ENCODE data around the gene ZNF552. TPM values are rescaled to one million over a fixed set of nuclear protein-coding genes. Genes with fewer than 3 reads are reported as not detected.
"Not testable (repeated sequence)": the region's sequence is repeated elsewhere in the genome, so short reads cannot be mapped to it uniquely, and the experiment has no call there.

Gene ZNF552
- total RNA-seq, 1 experiment from 2014 or later, result 13.1 TPM

- POLR2A ChIA-PET, result interaction anchor here (0.6 kb wide), 1 partner anchor 32 kb away, joined by 8 read pairs; no protein-coding TSS in a partner anchor
- Mint-ChIP-seq H3K27ac (peak overlapping the region; percentile 96), H3K4me3 (peak overlapping the region; percentile 97), H3K36me3 (peaks cover 16% of the 10 kb centered on the region), H3K4me1 (peaks cover 52% of the 10 kb centered on the region)
- H3K27me3 Mint-ChIP-seq (ENCODE audit: low read depth); DNase-seq (ENCODE audit: low spot score); ATAC-seq; CTCF ChIA-PET; H3K9me3 Mint-ChIP-seq: not testable (repeated sequence)
Observed at GRCh38 chr19:57821095-57821494, 6.4 kb upstream of the ZNF552 start.

DNA sequence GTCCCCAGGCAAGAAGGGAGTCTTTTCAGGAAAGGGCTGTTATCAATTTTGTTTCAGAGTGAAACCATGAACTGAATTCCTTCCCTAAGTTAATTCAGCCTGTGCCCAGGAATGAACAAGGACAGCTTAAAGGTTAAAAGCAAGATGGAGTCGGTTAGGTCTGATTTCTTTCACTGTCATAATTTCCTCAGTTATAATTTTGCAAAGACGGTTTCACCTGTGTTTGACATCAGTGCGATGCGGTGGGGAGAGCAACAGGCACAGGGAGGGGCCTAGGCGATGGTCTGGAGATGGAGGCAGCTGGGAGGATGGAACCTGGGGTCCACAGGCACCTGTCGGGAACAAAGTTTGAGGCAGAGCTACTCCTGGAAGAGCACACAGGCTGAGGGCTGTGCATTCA, 5.9 kb upstream of the ZNF552 start:
- Mint-ChIP-seq H3K27me3 (ENCODE audit: low read depth) (no peaks in the 10 kb centered on the region), H3K9me3 (no peaks in the 10 kb centered on the region), H3K4me3 (peak overlapping the region; percentile 97), H3K4me1 (peaks cover 54% of the 10 kb centered on the region), H3K36me3 (peaks cover 13% of the 10 kb centered on the region), H3K27ac (peak overlapping the region; percentile 96)
- TF ChIP-seq ZNF281 (CRISPR knock-in tag; IDR thresholded peaks at IDR 0.05) (peak; percentile 22; the same call in 1 of the 2 replicates), ATF2 (CRISPR knock-in tag; IDR thresholded peaks at IDR 0.05; ENCODE audit: borderline replicate concordance, low read depth) (no peak)
- CTCF ChIA-PET, result interaction anchor here (2.6 kb wide), 1 partner anchor 16 kb away, joined by 12 read pairs; no protein-coding TSS in a partner anchor
- ATAC-seq, result no peak
- POLR2A ChIA-PET, result no interaction called here
- DNase-seq (ENCODE audit: low spot score), result no peak

GRCh38 chr19:57819475-57820148, 4.9 kb upstream of the ZNF552 start:
- peak; percentile 79 for ATAC-seq
- peak overlapping the region; percentile 97 for H3K4me3 Mint-ChIP-seq
- H3K9me3 Mint-ChIP-seq, result no peaks in the 10 kb centered on the region
- H3K4me1 Mint-ChIP-seq, result peaks cover 60% of the 10 kb centered on the region
- ChIA-PET CTCF (interaction anchor here (0.6 to 2.6 kb wide), 9 partner anchors 9 to 116 kb away, joined by 3 to 12 read pairs (median 5); partner anchors contain the start of genes ZNF154, ZNF418, ZNF586 and ZNF587B), POLR2A (interaction anchor here (0.6 to 2.3 kb wide), 10 partner anchors 11 to 116 kb away, joined by 3 to 10 read pairs (median 4); partner anchors contain the start of genes ZNF154, ZNF418, ZNF586 and ZNF587B)
- peak; percentile 16; the same call in 1 of the 2 replicates for TF ChIP-seq FOXP4 (CRISPR knock-in tag; IDR thresholded peaks at IDR 0.05)
- TF ChIP-seq MXD4 (CRISPR knock-in tag; IDR thresholded peaks at IDR 0.05; ENCODE audit: borderline replicate concordance), result no peak
- TF ChIP-seq OVOL2 (CRISPR knock-in tag; IDR thresholded peaks at IDR 0.05; ENCODE audit: borderline replicate concordance), result no peak
- 0 out of 2 replicates have a peak, but pooled peaks have one; percentile 35 for TF ChIP-seq FOXK1 (CRISPR knock-in tag; IDR thresholded peaks at IDR 0.05)
- TF ChIP-seq, protein P1, sequence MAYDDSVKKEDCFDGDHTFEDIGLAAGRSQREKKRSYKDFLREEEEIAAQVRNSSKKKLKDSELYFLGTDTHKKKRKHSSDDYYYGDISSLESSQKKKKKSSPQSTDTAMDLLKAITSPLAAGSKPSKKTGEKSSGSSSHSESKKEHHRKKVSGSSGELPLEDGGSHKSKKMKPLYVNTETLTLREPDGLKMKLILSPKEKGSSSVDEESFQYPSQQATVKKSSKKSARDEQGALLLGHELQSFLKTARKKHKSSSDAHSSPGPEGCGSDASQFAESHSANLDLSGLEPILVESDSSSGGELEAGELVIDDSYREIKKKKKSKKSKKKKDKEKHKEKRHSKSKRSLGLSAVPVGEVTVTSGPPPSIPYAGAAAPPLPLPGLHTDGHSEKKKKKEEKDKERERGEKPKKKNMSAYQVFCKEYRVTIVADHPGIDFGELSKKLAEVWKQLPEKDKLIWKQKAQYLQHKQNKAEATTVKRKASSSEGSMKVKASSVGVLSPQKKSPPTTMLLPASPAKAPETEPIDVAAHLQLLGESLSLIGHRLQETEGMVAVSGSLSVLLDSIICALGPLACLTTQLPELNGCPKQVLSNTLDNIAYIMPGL (CRISPR knock-in tag; IDR thresholded peaks at IDR 0.05), result peak; percentile 70; the same call in 1 of the 2 replicates
- TF ChIP-seq, protein P2, sequence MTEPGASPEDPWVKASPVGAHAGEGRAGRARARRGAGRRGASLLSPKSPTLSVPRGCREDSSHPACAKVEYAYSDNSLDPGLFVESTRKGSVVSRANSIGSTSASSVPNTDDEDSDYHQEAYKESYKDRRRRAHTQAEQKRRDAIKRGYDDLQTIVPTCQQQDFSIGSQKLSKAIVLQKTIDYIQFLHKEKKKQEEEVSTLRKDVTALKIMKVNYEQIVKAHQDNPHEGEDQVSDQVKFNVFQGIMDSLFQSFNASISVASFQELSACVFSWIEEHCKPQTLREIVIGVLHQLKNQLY (CRISPR knock-in tag; IDR thresholded peaks at IDR 0.05), result no peak
- TF ChIP-seq NFYB (CRISPR knock-in tag; conservative IDR thresholded peaks at IDR 0.05; ENCODE audit: low read depth), result peak; percentile 83
- no peak for TF ChIP-seq TEAD1 (CRISPR knock-in tag; IDR thresholded peaks at IDR 0.05)
- peak; percentile 27; the same call in 1 of the 2 replicates for TF ChIP-seq GABPB1 (CRISPR knock-in tag; IDR thresholded peaks at IDR 0.05)
- TF ChIP-seq FOXP1 (CRISPR knock-in tag; IDR thresholded peaks at IDR 0.05; ENCODE audit: borderline replicate concordance), result peak; percentile 42; the same call in 1 of the 2 replicates
- TF ChIP-seq, protein P3, sequence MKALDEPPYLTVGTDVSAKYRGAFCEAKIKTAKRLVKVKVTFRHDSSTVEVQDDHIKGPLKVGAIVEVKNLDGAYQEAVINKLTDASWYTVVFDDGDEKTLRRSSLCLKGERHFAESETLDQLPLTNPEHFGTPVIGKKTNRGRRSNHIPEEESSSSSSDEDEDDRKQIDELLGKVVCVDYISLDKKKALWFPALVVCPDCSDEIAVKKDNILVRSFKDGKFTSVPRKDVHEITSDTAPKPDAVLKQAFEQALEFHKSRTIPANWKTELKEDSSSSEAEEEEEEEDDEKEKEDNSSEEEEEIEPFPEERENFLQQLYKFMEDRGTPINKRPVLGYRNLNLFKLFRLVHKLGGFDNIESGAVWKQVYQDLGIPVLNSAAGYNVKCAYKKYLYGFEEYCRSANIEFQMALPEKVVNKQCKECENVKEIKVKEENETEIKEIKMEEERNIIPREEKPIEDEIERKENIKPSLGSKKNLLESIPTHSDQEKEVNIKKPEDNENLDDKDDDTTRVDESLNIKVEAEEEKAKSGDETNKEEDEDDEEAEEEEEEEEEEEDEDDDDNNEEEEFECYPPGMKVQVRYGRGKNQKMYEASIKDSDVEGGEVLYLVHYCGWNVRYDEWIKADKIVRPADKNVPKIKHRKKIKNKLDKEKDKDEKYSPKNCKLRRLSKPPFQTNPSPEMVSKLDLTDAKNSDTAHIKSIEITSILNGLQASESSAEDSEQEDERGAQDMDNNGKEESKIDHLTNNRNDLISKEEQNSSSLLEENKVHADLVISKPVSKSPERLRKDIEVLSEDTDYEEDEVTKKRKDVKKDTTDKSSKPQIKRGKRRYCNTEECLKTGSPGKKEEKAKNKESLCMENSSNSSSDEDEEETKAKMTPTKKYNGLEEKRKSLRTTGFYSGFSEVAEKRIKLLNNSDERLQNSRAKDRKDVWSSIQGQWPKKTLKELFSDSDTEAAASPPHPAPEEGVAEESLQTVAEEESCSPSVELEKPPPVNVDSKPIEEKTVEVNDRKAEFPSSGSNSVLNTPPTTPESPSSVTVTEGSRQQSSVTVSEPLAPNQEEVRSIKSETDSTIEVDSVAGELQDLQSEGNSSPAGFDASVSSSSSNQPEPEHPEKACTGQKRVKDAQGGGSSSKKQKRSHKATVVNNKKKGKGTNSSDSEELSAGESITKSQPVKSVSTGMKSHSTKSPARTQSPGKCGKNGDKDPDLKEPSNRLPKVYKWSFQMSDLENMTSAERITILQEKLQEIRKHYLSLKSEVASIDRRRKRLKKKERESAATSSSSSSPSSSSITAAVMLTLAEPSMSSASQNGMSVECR (CRISPR knock-in tag; IDR thresholded peaks at IDR 0.05; ENCODE audit: borderline replicate concordance), result peak; percentile 65; the same call in 1 of the 2 replicates
- 0 out of 2 replicates have a peak, but pooled peaks have one; percentile 14 for TF ChIP-seq ETV6 (CRISPR knock-in tag; IDR thresholded peaks at IDR 0.05)
- TF ChIP-seq MAX (CRISPR knock-in tag; IDR thresholded peaks at IDR 0.05), result peak; percentile 89
- H3K36me3 Mint-ChIP-seq, result peaks cover 13% of the 10 kb centered on the region
- peak overlapping the region; percentile 96 for H3K27ac Mint-ChIP-seq
- DNase-seq (ENCODE audit: low spot score), result peak; percentile 78
- H3K27me3 Mint-ChIP-seq (ENCODE audit: low read depth), result no peaks in the 10 kb centered on the region
